Thoracic aorta endothelial cell (primary cell): ENCODE results near the gene MAPK6. TPM values are rescaled to one million over a fixed set of nuclear protein-coding genes. Genes with fewer than 3 reads are reported as not detected.

Experiments
- total RNA-seq: library from RNA; depleted of rRNA; stranded (reverse); fragments of >200 nt; gene quantifications from 2 replicates; pipeline ENCODE4 v1.2.3, GENCODE V29; 2012

The MAPK6 gene
- total RNA-seq: 64.5 and 65.8 TPM in 2 replicates

DNA sequence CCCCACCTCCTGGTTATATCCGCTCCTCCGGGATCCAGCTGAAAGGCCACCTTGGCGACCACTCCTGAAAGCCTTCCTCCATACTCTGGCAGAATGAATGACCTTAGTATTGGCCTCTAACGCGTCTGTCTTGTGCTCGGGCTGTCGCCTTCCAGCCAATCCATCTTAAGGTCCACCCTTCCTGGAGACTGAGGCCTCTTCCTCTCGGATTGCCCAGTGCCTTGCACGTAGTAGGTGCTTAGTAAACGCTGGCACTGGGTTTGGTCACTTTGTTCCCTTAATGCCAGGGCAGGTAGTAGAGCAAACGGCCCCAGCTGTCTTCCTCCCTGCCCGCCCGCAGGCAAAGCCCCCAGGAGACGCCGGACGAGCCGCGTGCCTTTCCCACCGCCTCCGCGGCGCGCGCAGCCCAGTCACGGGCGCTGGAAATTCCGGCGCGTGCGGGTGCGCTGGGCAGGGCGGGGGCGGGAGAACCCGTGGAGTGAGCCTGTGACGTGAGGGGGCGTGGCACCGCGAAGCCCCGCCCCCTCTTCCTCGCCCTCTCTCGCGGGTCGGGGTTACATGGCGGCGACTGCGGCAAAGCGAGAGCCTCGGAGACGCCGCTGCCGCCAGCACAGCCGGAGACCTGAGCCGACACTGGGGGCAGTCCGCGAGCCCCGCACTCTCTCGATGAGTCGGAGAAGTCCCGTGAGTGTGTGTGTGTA, at the start of gene MAPK6:
TSS of gene MAPK6 (plus strand) at position 527 of the 701 bp plus-strand sequence. CDS start 27,242 bp downstream, outside the sequence.

DNA sequence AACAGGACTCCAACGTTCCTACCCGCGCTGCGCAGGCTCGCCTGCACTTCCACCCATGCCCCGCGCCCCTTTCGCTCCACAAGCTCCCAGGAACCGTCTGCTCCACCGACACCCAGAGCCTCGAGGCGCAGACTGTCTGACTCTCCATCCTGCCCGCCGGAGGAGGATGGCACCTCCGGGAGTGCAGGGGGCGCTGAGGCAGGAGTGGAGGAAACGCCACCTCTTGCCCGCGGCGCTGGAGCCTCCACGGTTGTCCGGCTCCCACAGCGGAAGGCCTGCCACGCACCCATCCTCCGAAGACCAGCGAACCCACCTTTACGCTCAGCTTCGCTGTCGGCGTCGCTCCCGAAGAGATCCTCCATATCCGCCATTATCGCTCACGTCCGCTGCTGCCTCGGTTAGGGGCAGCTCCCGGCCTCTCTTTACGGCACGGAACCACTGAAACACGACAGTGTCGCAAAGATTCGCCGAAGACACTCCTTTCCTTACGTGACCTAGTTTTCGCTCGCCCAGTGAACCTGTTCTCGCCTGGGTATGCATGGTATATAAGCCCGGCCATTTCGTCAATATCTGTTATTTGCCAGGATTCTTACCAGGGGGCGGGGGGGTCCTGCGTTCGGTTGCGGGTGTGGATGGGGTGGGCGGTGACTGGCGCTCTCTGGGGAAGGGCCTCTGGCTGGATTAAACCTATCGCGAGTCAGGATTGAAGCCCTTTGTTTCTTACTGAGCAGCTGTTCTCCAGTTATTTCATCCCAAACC, 47.5 kb upstream of the MAPK6 start, which contains the start of gene LEO1:
TSS of gene LEO1 (minus strand) at position 404 of the 759 bp plus-strand sequence. CDS start at position 371, 33 bp downstream.

Other genes starting within 250 kb of the MAPK6 start
- gene TMOD3, start 189.6 kb upstream of the MAPK6 start, total RNA-seq: 104 and 114 TPM in 2 replicates
- gene LEO1, start 47.4 kb upstream of the MAPK6 start, total RNA-seq: 30.7 and 39.0 TPM in 2 replicates
- gene BCL2L10, start 93.6 kb downstream of the MAPK6 start, total RNA-seq: 0.22 TPM in 1 of 2 replicates, not detected in the other
- 17.0 and 22.0 TPM in 2 replicates for gene GNB5, start 172.2 kb downstream of the MAPK6 start, total RNA-seq